Right lobe of liver (tissue), 4 donors: Measurements from ENCODE around the gene CCNT1.

Source experiments
- CTCF ChIP-seq, 4 donors: fragments of 200-600 bp in 3 of 4; fragments of 450-650 bp in 1 of 4; IDR thresholded peaks; one replicate each; pipeline versions ENCODE4 v1.5.1 to v1.8.0; 2016 to 2022; ENCODE audit warnings: antibody characterized with exemption in 4 of 4, mild to moderate bottlenecking in 2 of 4
- POLR2A ChIP-seq: fragments of 450-650 bp; IDR thresholded peaks from one replicate; pipeline ENCODE4 v1.6.1; 2017; ENCODE audit warnings: antibody characterized with exemption, mild to moderate bottlenecking
- donor health status: DM: no; HTN: no; CAD: no.
- donor health status: DM: no; HTN: no; CAD: no.
- donor health status: DM: no; HTN: yes; CAD: no.

GRCh38 chr12:48688836-48689235 lies 27.7 kb downstream of the CCNT1 start:
- TF ChIP-seq CTCF (IDR thresholded peaks at IDR 0.05) (no peak), POLR2A (no peak)
